ENCODE data around the gene OR7A5.
"Not testable (repeated sequence)": the region's sequence is repeated elsewhere in the genome, so short reads cannot be mapped to it uniquely, and the experiment has no call there.

OR7A5 gene

GRCh38 chr19:14835011-14835410 lies at the start of gene OR7A5, which contains the start of gene OR7C1:
Gene OR7A5, minus strand, starts transcription at chr19:14835185. Its CDS starts 6,944 bp downstream, at chr19:14828241.
Gene OR7C1, minus strand, starts transcription at chr19:14835185. Its CDS starts 35,049 bp downstream, at chr19:14800136.
- peak; percentile 47 for DNase-seq

- no peak for DNase-seq
These were observed 36.7 kb upstream of the OR7A5 start for GRCh38 chr19:14871619-14872230.

- no peak for DNase-seq
These were observed 33.5 kb upstream of the OR7A5 start for GRCh38 chr19:14868497-14868896.

GRCh38 chr19:14848822-14849221 lies 13.8 kb upstream of the OR7A5 start, which contains the start of gene OR7A10:
Gene OR7A10, minus strand, starts transcription at chr19:14848922. Its CDS starts 7,045 bp downstream, at chr19:14841877.
- no peak for DNase-seq

GRCh38 chr19:14843578-14843977 lies 8.6 kb upstream of the OR7A5 start:
- DNase-seq: no peak

- no peak for DNase-seq
These were observed 8.2 kb upstream of the OR7A5 start for GRCh38 chr19:14843169-14843568.

GRCh38 chr19:14840206-14840605 lies 5.2 kb upstream of the OR7A5 start:
- DNase-seq: no peak

GRCh38 chr19:14837391-14837790 lies 2.4 kb upstream of the OR7A5 start:
- DNase-seq: no peak

GRCh38 chr19:14830702-14831101 lies 4.3 kb downstream of the OR7A5 start:
- no peak for DNase-seq

- no peak for DNase-seq
These were observed 9.0 kb downstream of the OR7A5 start for GRCh38 chr19:14826006-14826405.

GRCh38 chr19:14821937-14822336 lies 13.0 kb downstream of the OR7A5 start:
- DNase-seq: no peak

- no peak for DNase-seq
These were observed 16.4 kb downstream of the OR7A5 start for GRCh38 chr19:14818588-14818987.

- no peak for DNase-seq
These were observed 17.9 kb downstream of the OR7A5 start for GRCh38 chr19:14817052-14817451.

GRCh38 chr19:14814982-14815652 lies 19.9 kb downstream of the OR7A5 start:
- no peak for DNase-seq

GRCh38 chr19:14809272-14810057 lies 25.5 kb downstream of the OR7A5 start:
- no peak for DNase-seq

GRCh38 chr19:14804765-14805164 lies 30.2 kb downstream of the OR7A5 start:
- DNase-seq: no peak

GRCh38 chr19:14798760-14799159 lies 36.2 kb downstream of the OR7A5 start:
- no peak for DNase-seq

- no peak for DNase-seq
These were observed 39.0 kb downstream of the OR7A5 start for GRCh38 chr19:14796021-14796420.

GRCh38 chr19:14795078-14795721 lies 39.8 kb downstream of the OR7A5 start:
- no peak for DNase-seq

GRCh38 chr19:14792250-14792649 lies 42.7 kb downstream of the OR7A5 start:
- DNase-seq: not testable (repeated sequence)

- no peak for DNase-seq
These were observed 48.5 kb downstream of the OR7A5 start for GRCh38 chr19:14786421-14786851.

- DNase-seq: not testable (repeated sequence)
These were observed 49.7 kb downstream of the OR7A5 start for GRCh38 chr19:14785102-14785793.

Measured in NCI-H2171 (cell line).